Measurements from ENCODE around the gene REC8. TPM values are rescaled to one million over a fixed set of nuclear protein-coding genes. Genes with fewer than 3 reads are reported as not detected.

REC8 gene
- total RNA-seq, 1 experiment from 2014 or later: not detected

Other genes with a start within 250 kb of the REC8 start
- gene DHRS4, start 218.3 kb upstream of the REC8 start, total RNA-seq (2014; rRNA removed; shearing (Covaris generic)): 29.5 and 32.3 TPM in 2 replicates
- gene DHRS4L2, start 183.2 kb upstream of the REC8 start, total RNA-seq (2014; rRNA removed; shearing (Covaris generic)): 6.9 TPM in 2 replicates
- gene CARMIL3, start 120.1 kb upstream of the REC8 start, total RNA-seq (2014; rRNA removed; shearing (Covaris generic)): 0.02 and 0.05 TPM in 2 replicates
- not detected in 2 replicates for gene CPNE6, start 100.5 kb upstream of the REC8 start, total RNA-seq (2014; rRNA removed; shearing (Covaris generic))
- gene PCK2, start 77.8 kb upstream of the REC8 start, total RNA-seq (2014; rRNA removed; shearing (Covaris generic)): 2.0 and 4.4 TPM in 2 replicates
- gene DCAF11, start 57.3 kb upstream of the REC8 start, total RNA-seq (2014; rRNA removed; shearing (Covaris generic)): 32.4 and 63.4 TPM in 2 replicates
- 0.72 TPM in 1 of 2 replicates, not detected in the other for gene NRL, start 57.1 kb upstream of the REC8 start, total RNA-seq (2014; rRNA removed; shearing (Covaris generic))
- not detected in 2 replicates for gene FITM1, start 41.4 kb upstream of the REC8 start, total RNA-seq (2014; rRNA removed; shearing (Covaris generic))
- gene PSME1, start 35.9 kb upstream of the REC8 start, total RNA-seq (2014; rRNA removed; shearing (Covaris generic)): 163 TPM in 2 replicates
- 11.3 and 15.2 TPM in 2 replicates for gene EMC9, start 30.5 kb upstream of the REC8 start, total RNA-seq (2014; rRNA removed; shearing (Covaris generic))
- gene PSME2, start 25.5 kb upstream of the REC8 start, total RNA-seq (2014; rRNA removed; shearing (Covaris generic)): 102 and 126 TPM in 2 replicates
- gene RNF31, start 24.6 kb upstream of the REC8 start, total RNA-seq (2014; rRNA removed; shearing (Covaris generic)): 30.6 and 32.1 TPM in 2 replicates
- gene IRF9, start 10.8 kb upstream of the REC8 start, total RNA-seq (2014; rRNA removed; shearing (Covaris generic)): 20.8 and 24.9 TPM in 2 replicates
- gene IPO4, start 16.7 kb downstream of the REC8 start, total RNA-seq (2014; rRNA removed; shearing (Covaris generic)): 49.5 and 53.2 TPM in 2 replicates
- gene TM9SF1, start 23.4 kb downstream of the REC8 start, total RNA-seq (2014; rRNA removed; shearing (Covaris generic)): 45.3 and 50.8 TPM in 2 replicates
- gene TSSK4, start 33.6 kb downstream of the REC8 start, total RNA-seq (2014; rRNA removed; shearing (Covaris generic)): not detected in 2 replicates
- 19.8 and 38.1 TPM in 2 replicates for gene CHMP4A, start 41.4 kb downstream of the REC8 start, total RNA-seq (2014; rRNA removed; shearing (Covaris generic))
- gene MDP1, start 44.0 kb downstream of the REC8 start, total RNA-seq (2014; rRNA removed; shearing (Covaris generic)): 6.4 and 20.2 TPM in 2 replicates
- gene NEDD8, start 60.3 kb downstream of the REC8 start, total RNA-seq (2014; rRNA removed; shearing (Covaris generic)): 201 and 286 TPM in 2 replicates
- gene GMPR2, start 60.8 kb downstream of the REC8 start, total RNA-seq (2014; rRNA removed; shearing (Covaris generic)): 49.3 and 52.7 TPM in 2 replicates
- 36.1 and 44.5 TPM in 2 replicates for gene TINF2, start 70.5 kb downstream of the REC8 start, total RNA-seq (2014; rRNA removed; shearing (Covaris generic))
- 0.64 and 3.3 TPM in 2 replicates for gene TGM1, start 91.1 kb downstream of the REC8 start, total RNA-seq (2014; rRNA removed; shearing (Covaris generic))
- gene RABGGTA, start 99.5 kb downstream of the REC8 start, total RNA-seq (2014; rRNA removed; shearing (Covaris generic)): 14.7 and 15.2 TPM in 2 replicates
- 15.1 and 27.8 TPM in 2 replicates for gene DHRS1, start 127.7 kb downstream of the REC8 start, total RNA-seq (2014; rRNA removed; shearing (Covaris generic))
- gene NOP9, start 127.8 kb downstream of the REC8 start, total RNA-seq (2014; rRNA removed; shearing (Covaris generic)): 7.8 and 9.6 TPM in 2 replicates
- not detected in 2 replicates for gene CIDEB, start 135.9 kb downstream of the REC8 start, total RNA-seq (2014; rRNA removed; shearing (Covaris generic))
- gene LTB4R2, start 138.1 kb downstream of the REC8 start, total RNA-seq (2014; rRNA removed; shearing (Covaris generic)): 4.7 and 5.9 TPM in 2 replicates
- 2.3 and 2.9 TPM in 2 replicates for gene LTB4R, start 139.4 kb downstream of the REC8 start, total RNA-seq (2014; rRNA removed; shearing (Covaris generic))
- gene ADCY4, start 163.0 kb downstream of the REC8 start, total RNA-seq (2014; rRNA removed; shearing (Covaris generic)): 0.05 TPM in 1 of 2 replicates, not detected in the other
- gene RIPK3, start 167.9 kb downstream of the REC8 start, total RNA-seq (2014; rRNA removed; shearing (Covaris generic)): not detected in 2 replicates
- gene NFATC4, start 196.1 kb downstream of the REC8 start, total RNA-seq (2014; rRNA removed; shearing (Covaris generic)): not detected in 2 replicates
- gene NYNRIN, start 226.9 kb downstream of the REC8 start, total RNA-seq (2014; rRNA removed; shearing (Covaris generic)): 0.12 and 0.69 TPM in 2 replicates